ENCODE results near the gene CYTH2. TPM values are rescaled to one million over a fixed set of nuclear protein-coding genes. Genes with fewer than 3 reads are reported as not detected.

CYTH2 gene, protein sequence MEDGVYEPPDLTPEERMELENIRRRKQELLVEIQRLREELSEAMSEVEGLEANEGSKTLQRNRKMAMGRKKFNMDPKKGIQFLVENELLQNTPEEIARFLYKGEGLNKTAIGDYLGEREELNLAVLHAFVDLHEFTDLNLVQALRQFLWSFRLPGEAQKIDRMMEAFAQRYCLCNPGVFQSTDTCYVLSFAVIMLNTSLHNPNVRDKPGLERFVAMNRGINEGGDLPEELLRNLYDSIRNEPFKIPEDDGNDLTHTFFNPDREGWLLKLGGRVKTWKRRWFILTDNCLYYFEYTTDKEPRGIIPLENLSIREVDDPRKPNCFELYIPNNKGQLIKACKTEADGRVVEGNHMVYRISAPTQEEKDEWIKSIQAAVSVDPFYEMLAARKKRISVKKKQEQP
- 33.4 and 42.8 TPM in 2 replicates for total RNA-seq

GRCh38 chr19:48469289-48469881 lies at the start of gene CYTH2:
Gene CYTH2 (plus strand): TSS chr19:48469369. CDS start chr19:48469508, 139 bp downstream.

GRCh38 chr19:48445606-48446481 lies 23.3 kb upstream of the CYTH2 start, which contains the start of gene GRWD1:
Gene GRWD1 (plus strand): TSS chr19:48445983. CDS start chr19:48446006, 23 bp downstream.

GRCh38 chr19:48455171-48455907 lies 13.8 kb upstream of the CYTH2 start, which contains the start of gene KCNJ14:
Gene KCNJ14 (plus strand): TSS chr19:48455574. CDS start chr19:48461725, 6,151 bp downstream.

GRCh38 chr19:48511800-48512503 lies 42.8 kb downstream of the CYTH2 start, which contains the start of gene LMTK3:
Gene LMTK3 (minus strand): TSS chr19:48511835. CDS start chr19:48511576, 259 bp downstream.

Other genes with a start within 250 kb of the CYTH2 start
- 16.5 and 20.0 TPM in 2 replicates for gene CARD8, start 213.5 kb upstream of the CYTH2 start, total RNA-seq
- 0.13 and 0.37 TPM in 2 replicates for gene ZNF114, start 199.3 kb upstream of the CYTH2 start, total RNA-seq
- gene EMP3, start 143.8 kb upstream of the CYTH2 start, total RNA-seq, result 427 and 575 TPM in 2 replicates
- 3.4 and 4.2 TPM in 2 replicates for gene TMEM143, start 105.4 kb upstream of the CYTH2 start, total RNA-seq
- not detected in 2 replicates for gene SYNGR4, start 105.0 kb upstream of the CYTH2 start, total RNA-seq
- gene KDELR1, start 77.8 kb upstream of the CYTH2 start, total RNA-seq, result 46.0 and 66.4 TPM in 2 replicates
- gene GRIN2D, start 75.7 kb upstream of the CYTH2 start, total RNA-seq, result under 0.01 and 0.12 TPM in 2 replicates
- gene GRWD1, start 23.4 kb upstream of the CYTH2 start, total RNA-seq, result 17.2 and 19.7 TPM in 2 replicates
- 0.25 and 0.26 TPM in 2 replicates for gene KCNJ14, start 13.8 kb upstream of the CYTH2 start, total RNA-seq
- under 0.01 TPM in 1 of 2 replicates, not detected in the other for gene LMTK3, start 42.5 kb downstream of the CYTH2 start, total RNA-seq
- gene SULT2B1, start 82.8 kb downstream of the CYTH2 start, total RNA-seq, result not detected in 2 replicates
- not detected in 2 replicates for gene SPACA4, start 137.4 kb downstream of the CYTH2 start, total RNA-seq
- gene FAM83E, start 145.7 kb downstream of the CYTH2 start, total RNA-seq, result 0.25 and 1.3 TPM in 2 replicates
- gene RPL18, start 149.8 kb downstream of the CYTH2 start, total RNA-seq, result 1,560 and 1,803 TPM in 2 replicates
- gene SPHK2, start 150.1 kb downstream of the CYTH2 start, total RNA-seq, result 6.6 and 7.6 TPM in 2 replicates
- gene DBP, start 168.0 kb downstream of the CYTH2 start, total RNA-seq, result 6.7 and 10.6 TPM in 2 replicates
- 0.93 and 1.1 TPM in 2 replicates for gene CA11, start 176.8 kb downstream of the CYTH2 start, total RNA-seq
- under 0.01 and 0.06 TPM in 2 replicates for gene NTN5, start 203.6 kb downstream of the CYTH2 start, total RNA-seq
- not detected in 2 replicates for gene FUT2, start 226.6 kb downstream of the CYTH2 start, total RNA-seq